ENCODE data around the gene HDAC10.

Gene HDAC10

DNA sequence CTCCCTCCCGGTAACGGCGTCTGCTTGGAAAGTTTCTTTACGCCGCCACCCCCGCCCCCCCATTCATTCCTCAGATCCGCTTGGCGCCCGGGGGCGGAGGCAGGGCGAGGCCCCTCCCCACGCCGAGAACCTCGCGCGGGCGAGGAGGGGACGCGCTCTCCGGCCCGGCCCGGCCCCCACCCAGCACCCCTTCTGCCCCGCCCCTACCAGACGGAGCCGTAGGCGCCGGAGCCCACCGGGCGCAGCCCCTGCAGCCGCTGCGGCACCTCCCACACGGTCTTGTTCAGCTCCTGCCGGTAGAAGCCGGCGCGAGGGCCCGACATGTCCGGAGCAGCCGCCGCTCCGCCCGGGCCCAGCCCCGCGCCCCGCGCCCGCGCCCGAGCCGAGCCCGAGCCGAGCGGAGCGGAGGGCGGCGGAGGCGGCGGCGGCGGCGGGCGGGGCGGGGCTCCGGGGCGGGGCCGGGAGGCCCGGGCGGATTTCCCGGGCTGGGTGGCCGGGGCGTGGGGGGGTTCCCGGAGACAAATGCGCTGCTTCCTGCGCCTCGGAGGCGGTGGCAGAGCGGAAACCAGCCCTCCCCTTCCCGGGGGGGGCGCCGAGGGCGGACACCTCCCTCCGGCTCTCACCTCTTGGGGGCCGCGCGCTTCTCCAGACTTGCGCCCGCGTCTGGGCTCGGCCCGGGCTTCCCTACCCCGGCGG is 19.1 kb upstream of the HDAC10 start, which contains the start of gene MAPK11:
MAPK11 (minus strand) TSS at position 411 of the 696 bp plus-strand sequence; CDS start at position 323, 88 bp downstream.
- DNase-seq = peak; percentile 87

DNA sequence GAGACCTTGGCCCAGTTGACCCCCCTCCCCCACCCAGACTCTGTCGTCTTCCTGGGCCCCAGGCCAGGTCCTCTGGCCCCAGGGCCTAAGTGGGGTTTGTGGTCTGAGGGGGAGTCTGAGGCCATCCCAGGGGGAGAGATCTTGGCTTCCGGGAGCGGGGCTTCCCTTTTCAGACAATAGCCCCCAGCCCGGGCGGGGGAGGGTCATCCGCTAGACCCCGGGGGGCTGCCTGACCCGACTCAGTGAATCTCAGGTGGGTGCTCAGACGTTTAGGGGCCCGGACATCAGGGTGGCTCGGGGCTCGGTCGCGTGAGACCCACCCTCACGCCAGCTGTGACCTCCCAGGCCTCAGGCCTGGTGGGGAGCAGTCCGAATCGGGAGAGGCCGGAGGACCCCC is 18.5 kb upstream of the HDAC10 start:
- DNase-seq = no peak

DNA sequence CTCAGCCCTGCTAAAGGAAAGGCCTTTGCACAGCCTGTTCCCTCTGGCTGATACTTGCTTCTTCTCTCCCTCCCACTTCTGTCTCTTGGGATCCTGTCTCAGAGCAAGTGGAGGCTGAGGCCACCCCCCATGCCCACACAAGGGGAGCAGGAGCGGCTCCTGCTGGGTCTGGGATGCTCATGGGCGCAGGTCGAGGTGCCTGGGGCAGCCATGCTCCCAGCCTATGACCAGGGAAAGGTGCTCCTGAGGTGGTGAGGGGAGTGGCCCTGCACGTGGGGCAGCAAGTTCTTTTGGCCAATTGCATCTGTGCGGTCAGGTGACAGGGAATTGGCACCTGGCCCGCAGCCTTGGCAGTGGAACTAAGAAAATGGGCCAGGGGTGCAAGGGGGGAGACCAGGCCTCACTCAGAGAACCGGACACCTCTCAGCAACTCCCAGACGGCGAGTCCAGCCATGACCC is 17.6 kb upstream of the HDAC10 start:
- no peak for DNase-seq

DNA sequence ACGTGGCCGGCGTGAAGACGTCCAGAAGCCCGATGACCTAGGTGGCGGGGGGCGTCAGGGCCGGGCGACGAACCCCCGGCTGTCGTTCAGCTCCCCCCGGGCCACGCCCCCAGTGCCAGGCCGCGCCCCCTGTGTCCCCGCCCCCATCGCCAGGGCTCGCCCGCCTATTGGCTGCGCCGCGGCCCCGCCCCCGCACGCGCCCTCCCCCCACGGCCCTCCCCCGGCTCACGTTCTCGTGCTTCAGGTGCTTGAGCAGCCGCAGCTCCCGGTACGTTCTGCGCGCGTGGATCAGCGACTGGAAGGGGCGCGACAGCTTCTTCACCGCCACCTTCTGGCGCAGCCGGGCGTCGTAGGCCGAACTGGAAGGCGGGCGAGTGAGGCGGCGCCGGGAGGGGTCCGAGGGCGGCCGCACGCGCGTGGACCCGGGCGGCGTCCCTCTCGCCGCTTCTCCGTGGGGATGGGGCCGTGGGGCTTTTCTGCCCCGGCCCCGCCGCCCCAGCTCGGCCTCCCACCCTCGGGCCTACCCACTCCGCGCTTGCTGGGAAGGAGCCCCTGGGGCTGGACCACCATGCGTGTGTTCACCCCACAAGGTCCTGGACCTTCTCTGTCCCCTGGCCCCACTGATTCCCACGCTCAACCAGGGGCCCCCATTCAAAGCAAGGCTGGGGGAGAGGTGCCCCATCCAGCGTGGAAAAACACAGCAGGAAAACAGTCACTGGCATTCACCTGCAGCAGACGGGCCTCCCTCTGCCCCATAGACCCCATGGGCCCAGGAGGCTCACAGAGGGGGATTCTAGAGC is 16.7 kb upstream of the HDAC10 start:
- DNase-seq = peak; percentile 67

DNA sequence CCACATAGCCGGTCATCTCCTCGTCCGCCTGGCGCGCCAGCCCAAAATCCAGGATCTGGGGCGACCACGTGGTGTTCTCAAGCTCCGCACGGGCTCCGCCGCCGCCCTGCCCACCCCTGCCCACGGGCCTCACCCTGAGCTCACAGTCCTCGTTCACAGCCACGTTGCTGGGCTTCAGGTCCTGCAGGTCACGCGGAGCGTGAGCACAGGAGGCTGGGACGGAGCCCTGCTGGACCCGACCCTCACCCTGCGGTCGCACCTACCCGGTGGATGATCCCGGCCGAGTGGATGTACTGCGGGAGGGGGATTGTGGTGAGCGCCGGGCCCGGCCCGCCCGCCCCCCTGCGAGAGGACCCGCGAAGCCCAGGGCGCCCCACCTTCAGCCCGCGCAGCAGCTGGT is 15.9 kb upstream of the HDAC10 start:
- no peak for DNase-seq

DNA sequence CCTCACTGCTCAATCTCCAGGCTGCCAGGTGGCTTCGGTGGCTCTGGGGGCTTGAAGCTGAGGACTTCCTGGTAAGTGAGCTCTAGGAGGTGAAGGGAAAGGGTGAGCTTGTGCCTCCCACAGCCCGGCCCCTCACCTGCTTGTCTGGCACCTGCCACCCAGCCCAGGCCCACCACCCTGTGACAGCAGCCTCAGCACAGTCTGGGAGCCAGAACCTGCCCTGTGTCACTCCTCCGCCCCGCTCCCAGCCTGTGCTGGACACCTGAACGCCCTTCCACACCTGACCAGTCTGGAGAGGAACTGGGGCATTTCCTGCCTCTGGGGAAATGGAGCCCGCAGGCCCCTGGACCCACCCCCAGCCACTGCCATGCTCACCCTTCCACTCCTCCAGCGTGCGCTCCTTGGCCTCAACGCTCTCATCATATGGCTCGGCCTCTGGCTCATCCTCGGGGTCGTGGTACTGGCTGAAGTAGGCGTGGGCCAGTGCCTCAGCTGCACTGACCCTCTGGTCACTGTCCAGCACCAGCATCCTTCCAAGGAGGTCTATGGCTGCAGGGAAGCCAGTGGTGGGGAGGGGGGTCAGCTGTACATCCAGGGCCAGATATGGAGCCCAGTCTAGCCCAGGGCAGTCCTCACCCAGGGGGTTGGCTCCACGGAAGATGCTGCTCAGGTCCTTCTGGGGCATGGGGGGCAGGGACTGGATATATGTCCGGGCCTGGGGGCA is 14.0 kb upstream of the HDAC10 start:
- DNase-seq = no peak

DNA sequence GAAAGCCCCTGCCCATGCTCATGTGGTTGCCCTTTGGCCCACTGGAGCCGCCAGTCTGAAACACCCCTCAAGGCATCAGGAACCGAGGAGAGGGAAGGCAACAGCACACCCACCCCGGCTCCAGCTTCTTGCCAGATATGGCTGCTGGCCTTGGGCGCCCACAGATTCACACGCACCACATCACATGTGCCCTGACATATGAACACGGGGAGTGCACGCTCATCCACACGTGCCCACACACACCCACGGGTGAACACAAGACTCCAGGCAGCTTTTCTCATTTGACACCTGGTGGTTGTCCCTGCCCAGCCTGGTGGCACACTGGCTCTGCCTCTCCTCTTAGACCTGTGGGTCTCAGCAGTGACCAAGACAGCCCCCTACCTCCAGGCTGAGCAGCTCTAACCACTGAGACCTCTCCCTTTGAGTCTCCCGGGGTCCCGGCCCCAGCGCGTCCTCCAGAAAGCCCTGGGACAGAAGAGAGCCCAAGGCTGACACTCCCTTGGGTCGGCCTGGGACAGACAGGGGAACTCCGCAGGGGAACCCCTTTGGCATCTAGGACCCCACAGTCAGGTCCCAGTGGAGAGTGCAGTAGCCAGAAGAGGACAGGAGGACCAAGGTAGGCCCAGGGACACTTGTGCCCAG is 13.2 kb upstream of the HDAC10 start:
- DNase-seq = no peak

DNA sequence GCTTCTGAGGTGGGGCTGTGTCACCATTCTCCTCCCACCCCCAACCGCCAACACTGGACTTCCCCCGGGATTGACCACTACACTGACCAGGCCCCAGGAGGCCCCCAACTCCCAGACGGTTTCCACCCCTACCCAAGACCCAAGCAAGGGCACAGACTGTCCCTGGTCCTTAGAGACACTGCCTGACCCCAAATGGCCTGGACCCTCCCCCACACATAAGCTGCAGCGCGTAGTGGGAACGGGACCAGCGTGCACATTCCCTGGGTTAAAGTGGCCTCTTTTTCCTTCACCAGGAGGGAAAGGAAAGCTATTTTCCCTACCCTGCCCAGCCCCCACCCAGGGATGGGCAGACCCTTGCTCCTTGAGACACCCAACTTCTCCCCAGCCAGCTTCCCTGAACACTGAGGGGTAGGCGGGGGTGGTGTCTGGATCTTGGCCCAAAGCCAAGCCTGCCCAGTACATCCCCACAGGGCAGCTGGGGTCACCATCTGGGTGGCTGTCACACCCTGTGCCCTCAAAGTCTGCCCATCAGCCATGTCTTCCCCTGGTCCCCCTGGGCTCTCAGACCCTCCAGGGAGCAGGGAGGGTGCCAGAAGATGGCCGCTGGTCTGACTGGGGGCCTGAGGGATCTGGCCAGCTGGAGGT is 12.0 kb upstream of the HDAC10 start:
- DNase-seq = no peak

DNA sequence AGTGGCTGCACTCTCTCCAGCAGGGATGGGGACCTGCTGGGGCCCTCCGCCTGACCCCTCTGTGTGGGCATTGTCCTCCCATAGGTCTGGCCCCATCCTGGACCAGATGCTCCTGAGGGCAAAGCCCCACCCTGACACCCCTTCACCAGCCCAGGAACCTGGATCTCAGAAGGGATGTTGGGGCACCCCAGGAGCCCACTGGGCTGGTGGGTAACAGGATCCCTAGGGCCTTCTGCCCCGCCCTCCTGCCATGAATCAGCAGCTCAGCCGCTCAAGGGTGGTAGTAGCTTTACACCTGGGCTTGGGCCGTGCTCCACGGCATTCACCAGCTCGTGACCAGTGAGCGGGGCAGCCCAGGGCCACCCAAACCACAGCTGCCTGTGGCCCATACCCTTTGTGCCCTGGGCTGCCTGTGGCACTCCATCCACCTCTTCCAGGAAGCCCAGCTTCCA is 11.4 kb upstream of the HDAC10 start:
- DNase-seq = no peak

DNA sequence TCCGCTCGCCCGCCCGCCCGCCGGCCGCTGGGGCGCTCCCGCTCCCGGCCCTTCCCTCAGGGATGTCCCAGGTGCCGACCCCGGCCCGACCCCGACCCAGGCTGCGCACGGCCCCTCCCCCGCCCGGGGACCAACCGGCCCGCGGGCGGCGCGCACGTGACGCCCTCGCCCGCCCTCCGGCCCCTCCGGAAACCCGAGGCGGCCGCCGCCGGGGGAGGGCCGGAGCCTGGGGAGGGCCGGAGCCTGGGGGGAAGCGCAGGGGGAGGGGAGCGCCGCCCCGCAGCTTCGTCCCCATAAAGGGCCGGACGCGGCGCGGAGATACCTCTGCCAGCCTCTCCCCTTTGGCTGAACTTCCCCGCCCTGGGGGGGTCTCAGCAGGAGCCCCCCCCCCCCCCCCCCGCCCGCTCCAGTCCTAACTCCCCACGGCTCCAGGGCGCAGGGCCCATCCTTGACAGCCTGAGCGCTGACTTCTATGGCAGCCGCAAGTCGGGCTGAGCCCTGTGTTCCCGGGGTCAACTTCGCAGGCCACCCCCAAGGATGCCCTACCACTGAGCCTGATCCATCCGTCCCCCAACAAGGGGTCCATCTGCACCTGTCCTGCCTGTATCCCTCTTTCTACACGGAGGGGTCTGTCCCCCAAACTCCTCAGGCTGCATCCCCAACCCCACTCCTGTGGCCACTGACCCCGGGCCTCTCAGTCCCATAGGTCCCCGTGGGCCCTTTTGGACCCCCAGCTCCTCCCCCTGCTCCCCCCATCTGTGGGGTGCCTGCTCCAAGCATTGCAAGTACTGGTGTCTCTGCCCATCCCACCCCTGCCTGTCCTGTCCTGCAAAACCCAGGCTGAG is 10.8 kb upstream of the HDAC10 start, which contains the start of gene MAPK12:
MAPK12 (minus strand) TSS at position 69 of the 845 bp plus-strand sequence. CDS start 174 bp downstream, outside the sequence.
- DNase-seq = no peak

DNA sequence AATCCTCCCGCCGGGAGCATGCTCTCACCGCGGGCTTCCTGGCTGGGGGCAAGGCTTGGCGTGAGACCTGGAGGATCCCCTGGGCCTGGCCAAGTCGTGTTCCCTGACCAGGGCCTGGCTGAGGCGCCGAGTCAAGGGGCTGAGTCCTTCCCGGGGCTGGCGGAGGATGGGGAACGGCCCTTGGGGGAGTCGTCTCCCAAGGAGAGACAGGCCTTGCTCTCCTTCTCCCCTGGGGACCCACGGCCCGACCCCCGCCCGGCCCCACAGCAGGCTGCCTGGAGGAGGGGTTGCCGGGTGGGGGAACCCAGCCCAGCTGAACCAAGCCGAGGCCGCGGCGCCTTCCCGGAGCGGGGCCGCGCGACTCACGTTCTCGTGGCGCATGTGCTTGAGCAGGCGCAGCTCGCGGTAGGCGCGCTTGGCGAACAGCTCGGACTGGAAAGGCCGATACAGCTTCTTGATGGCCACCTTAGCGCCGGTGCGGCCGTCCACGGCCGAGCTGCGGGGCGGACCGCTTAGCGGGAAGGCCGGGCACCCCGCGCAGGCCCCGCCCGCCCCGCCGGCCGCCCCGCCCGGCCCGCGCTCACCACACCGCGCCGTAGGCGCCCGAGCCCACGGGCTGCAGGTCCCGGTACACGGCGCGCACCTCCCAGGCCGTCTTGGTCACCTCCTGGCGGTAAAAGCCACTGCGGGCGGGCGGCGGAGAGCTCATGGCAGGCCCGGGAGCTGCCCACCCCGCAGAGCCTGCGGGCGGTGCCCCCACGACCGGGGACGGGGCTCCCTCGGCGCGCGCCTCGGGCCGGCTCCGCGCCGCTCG is 9.9 kb upstream of the HDAC10 start:
- DNase-seq = no peak

DNA sequence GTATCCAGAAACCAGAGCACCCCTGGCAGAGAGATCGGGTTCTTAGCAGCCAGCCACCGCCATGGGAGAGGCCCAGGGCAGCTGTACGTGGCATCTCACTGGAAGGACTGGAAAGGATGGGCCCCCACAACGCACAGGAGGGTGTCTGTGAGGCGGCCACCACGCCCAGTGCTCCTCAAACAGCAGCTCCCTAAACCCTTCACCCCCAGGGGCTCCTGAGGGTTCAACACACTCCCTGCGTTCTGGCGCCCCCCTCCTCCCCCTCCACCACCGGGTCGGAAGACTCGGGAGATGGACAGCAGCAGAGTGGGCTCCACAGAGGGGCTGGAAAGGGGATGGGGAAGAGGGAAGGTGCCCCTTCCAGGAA is 9.4 kb upstream of the HDAC10 start:
- no peak for DNase-seq

DNA sequence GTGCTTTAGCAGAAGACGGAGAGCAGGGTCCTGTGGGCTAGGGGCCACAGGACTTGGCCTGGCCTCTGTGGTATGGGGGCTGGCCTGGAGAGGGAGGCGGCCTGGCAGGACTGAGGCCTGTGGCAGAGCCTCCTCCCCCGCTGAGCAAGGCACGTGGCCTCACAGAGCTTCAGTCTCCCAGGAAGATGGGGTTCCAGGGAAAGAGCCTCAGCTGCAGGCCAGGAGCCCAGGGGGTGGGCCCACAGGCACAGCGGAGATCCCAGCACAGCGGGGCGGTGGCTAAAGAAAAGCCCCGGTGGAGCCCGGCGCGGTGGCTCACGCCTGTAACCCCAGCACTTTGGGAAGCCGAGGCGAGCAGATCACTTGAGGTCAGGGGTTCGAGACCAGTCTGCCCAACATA is 8.2 kb upstream of the HDAC10 start:
- no peak for DNase-seq

DNA sequence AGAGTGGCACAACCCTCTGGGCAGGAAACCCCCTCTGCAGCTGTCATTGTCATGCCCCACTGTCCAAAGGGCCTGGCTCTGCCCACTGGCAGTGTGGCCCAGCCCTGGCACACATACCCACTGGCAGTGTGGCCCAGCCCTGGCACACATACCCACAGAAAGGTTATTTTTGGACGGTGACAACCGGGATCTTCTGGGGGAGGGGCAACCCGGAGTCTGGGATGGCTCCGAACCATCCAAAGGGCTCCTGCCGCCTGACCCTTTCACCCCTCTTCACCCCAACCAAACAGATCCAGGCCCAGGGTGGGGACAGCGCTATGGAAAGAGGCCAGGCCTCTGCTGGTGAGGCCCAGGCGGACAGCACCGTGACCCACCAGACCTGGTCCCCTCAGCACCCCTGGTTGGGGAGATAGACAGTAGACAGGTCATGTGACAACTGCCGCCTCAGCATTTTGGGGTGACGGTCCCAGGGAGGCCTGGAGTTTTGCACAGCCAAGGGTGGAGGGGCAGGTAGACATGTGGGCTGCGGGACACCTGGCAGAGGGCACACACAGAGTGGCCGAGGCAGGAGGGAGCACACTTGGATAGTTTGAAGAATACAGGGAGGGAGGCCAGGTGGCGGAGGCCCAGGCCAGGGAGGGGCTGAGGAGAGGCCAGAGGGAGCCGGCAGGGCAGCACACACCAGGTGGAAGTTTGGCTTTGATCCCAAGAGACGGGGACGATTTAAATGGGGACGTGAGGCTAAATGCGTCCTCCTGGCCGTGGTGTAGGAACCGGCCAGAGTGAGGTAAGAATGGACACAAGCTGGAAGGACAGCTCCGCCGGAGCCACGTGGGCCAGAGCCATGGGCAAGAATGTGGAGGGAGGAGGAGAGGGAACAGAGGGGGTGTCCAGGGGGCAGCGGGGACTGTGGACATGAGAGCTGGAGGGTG is 7.6 kb upstream of the HDAC10 start:
- no peak for DNase-seq

DNA sequence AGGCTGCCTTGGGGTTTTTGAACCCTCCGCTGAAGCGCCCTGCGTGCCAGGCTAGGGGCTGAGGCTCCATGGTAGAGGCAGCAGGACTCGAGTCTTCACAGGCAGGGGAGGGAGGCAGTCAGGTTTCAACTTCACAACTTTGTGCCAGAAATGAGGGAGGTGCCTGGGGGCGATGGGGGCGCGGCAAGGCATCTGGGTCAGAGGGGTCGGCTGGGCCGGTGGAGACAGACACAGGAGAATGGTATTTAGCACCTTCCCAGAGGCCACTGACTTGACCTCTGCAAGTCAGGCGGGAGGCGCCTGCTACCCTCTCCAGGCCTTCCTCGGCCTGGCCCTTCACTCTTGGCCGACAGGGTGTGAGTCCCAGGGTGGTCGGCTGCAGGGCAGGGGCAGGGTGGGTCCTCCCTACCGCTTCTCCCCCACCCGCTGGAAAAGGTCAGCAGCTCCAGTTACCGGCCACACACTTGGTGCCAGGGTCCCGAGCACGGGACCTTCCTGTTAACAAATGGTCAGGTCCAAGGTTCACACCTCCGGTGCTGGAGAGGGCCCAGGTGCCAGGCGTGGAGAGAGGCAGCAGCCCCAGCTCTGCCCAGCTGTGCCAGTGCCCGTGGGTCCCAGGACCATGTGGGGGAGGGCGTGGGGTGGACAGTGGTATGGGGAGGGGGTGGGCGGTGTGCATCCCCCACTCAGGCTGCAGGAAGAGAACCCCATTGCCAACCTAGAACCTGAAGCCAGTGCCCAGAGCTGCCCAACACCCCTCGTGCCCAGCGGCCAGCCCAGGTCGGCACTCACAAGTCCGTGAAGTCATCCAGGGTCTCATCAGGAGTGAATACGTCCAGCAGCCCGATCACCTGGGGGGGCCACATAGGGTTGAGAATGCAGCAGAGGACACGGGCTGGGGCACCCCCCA is 6.6 kb upstream of the HDAC10 start:
- no peak for DNase-seq

DNA sequence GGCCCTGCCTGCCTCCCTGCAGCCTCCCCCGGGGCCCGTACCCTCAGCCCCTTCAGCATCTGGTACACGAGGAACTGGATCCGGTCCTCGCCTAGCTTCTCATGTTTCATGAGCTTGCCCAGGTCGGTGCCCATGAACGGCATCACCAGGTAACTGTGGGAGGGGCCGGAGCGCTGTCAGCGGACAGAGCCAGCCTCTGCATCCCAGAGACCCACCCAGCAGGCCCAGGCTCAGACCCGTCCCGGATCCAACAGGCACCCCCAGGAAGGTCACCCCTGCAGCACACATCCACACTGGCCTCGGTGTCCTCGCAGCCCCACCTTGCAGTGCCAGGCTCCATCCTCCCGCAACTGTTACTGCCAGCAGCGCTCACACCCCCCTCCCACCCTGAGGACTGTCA is 6.0 kb upstream of the HDAC10 start:
- no peak for DNase-seq

DNA sequence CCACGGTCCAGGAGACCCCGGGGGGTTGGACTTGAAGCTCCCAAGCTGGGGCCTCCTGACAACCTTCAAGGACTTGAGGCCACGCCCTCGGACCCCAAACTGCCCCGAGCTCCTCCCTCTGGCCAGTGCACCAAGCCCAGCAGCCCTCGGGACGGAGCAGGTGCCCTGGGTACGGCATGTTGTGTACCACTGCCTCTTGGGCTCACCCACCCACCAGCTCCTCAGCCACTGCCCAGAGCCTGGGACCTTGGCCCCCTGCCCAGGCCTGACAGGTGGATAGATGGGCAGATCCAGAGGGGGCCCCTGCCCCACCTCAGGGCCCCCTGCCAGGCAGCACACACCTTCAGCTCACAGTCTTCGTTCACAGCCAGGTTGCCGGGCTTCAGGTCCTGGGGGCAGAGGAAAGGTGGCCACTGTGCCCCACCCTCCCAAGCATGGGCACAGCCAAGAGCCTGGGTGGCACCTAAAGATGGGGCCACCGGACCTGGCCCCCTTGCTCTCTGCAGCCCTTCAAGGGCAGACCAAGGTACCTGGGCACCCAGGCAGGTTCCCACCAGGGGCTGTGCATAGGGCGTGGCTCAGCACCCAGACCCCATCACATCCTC is 5.3 kb upstream of the HDAC10 start:
- no peak for DNase-seq

DNA sequence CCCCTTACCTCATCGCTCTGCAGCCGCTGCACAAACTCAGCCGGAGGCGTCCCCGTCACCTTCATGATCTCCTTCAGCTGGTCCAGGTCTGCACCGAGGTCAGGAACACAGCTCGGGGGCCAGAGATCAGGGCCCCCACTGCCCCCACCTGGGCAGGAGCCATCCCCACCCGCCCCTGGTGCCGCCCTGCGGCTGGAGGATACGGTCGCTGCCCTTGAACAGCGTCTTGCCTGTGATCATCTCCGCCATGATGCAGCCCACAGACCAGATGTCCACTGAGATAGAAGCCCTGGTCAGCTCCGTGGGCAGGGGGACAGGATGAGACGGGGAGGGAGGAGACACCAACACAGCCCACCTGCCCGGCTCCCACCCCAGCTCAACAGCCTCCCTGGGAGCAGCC is 4.5 kb upstream of the HDAC10 start:
- no peak for DNase-seq

Data from CD4-positive, alpha-beta T cell treated with Interleukin-12 subunit alpha and Interleukin-12 subunit beta, for 1 hour (primary cell).